Stimulated activated CD4-positive, alpha-beta T cell treated with anti-CD3 and anti-CD28 coated beads, TNF-alpha, amount 100 ng/mL, for 1 hour (primary cell): ENCODE data around the gene PLCB2.

ENCODE experiments used
- DNase-seq, 3 donors: peaks; one replicate each; pipeline ENCODE4 v3.0.0-alpha.2; 2020; ENCODE audit warnings: low read depth in 3 of 3, low spot score in 1 of 3

PLCB2 gene

DNA sequence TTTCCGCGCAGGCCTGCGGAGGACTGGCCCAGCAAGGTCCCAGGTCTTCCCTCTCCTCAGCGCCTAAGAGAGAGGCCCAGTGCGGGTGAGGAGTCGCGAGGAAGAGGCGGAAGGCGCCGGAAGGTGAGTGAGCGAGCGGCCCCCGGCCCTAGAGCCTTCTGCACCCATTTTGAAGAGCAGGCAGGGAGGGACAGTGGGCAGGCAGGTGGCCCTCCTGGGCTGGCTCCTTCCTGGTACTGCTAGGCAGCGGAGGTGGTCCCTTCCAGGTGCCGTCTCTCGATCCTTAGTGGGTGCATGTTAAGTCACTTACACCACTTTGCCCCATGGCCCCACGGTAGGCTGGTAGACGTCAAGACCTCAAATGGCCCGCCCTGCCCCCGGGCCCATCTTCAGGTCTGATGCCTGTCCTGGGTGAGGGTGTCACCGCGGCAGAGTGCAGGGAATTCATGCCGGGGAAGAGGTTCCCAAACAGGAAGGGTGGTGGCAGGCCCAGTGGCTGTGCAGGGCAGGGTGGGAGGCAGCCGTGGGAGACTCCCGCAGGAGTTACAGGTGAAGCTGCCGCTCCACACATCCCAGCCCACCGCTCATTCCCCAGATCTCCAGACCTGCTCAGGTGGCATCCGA is 54.5 kb downstream of the PLCB2 start:
- no peak for DNase-seq

DNA sequence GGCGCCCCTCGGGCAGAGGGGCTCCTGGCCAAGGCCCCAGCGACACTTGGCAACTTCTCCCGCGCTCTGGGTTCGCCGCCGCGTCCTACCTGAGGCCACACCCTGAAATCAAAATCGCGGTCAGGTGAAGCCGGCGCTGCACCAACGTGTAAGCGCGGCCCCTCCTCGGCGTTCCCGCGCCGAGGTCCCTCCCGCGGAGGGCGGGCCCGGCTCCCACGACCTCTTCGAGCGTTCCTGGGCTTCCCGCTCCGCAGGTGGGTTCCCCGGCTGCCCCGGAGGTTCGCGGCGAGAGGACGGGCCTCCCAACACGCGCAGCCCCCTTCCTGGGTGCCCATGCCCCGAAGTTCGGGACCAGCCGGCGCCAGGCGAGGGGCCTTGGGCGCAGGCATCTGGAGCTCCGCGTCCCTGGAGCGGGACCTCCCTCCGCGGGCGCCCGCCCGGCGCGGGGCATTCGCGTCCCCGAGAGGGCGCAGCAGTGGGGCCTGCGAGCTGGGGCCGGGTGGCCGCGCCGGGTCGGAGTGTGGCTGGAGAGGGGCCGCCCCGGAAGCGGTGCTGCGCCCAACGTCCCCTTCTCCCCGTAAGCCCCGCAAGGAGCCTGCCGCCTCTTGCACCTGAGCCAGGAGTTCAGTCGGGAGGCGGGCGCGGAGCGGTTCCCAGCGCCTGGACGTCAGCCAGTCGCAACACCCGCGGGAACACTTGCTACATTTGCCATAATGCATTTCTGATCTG is 55.1 kb downstream of the PLCB2 start:
- DNase-seq: no peak

DNA sequence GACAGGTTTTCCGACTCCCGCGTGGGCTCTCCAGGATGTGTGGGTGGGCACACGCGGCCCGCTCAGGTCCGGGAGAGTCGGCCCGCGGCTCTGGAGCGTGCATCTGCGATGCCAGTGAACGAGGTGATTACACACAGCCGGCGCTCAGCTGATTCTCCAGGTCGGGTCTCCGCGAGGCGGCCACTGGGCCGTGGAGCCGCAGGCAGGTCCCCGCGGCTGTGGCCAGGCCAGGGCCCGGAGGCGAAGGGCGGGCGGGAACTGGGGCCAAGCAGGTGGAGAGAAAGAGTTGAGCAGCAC is 55.6 kb downstream of the PLCB2 start:
- no peak for DNase-seq

DNA sequence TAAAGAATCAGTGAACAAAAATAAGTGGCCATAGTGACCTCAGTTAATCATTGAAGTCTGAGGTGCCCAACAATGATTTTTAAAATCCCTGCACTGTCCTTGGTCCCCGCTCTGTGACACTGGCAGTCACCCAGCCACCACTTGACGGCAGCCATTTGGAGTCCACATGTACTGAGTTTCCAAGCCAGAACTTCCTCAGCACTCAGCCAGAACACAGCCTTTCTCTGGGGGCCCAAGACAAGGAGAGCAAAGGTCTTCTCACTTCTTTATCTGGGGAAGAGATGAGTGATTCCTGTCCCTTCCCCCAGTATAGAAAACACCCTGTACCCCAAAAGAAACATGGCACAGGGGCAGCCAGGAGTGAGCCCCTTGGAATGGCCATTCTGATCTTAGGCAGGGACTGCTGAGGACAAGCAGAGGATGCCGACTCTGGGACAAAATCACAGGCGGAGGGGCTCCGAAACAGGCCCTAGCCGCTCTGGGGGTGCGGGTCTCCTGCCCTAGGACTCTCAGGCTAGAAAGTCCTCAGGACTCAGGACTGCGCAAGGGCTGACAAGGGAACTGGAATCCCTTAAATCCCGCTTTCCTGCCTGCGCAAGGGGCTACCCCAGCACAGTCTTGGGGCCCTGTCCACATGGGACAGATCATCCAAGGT is 56.1 kb downstream of the PLCB2 start:
- no peak for DNase-seq

DNA sequence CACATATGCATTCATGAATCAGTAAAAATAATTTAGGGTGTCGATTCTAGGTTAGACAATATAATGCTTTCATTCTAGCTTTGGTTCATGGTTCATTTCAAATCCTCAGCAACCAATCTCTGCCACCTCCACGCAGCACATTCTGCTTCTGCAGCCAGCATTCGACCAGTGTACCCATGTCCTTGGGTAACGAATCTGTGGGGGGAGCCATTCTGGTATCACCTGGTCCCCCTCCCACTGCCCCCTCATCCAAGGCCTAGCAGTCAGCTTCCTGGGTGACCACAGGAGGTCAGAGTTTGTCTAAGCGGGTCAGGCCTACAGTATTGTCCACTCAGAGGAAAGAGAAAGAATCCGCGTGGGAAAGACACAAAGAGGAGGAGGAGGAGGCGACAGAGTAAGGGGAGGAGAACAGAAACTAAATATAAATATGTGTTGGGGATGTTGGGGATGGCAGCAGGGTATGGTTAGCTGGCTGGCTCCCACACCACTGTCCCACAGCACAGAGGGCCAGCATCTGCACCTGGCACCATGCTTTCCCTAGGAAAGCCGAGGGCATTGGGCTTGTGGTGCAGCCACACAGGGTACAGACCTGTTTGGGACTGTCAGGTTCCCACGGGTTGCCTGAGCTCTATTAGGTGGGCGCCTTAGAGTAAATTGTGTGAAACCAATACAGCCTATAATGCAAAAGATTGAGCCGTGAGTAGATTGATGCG is 56.8 kb downstream of the PLCB2 start:
- no peak for DNase-seq

DNA sequence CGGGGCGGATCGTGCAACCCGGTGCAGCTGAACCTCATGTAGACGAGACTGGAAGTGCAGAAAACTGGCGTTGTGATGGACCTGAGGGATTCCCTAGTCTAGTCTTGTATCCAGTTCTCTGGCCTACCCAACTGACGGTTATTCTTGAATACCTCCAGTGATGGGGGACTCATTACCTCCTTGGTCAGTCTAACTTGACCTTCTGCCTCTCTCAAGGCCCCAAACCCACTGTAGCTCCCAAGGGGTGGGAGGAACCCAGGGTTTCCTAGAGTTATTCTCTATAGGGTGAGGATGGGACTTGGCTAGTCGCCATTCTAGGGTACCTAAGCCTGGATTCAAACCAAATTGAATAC is 57.5 kb downstream of the PLCB2 start:
- no peak for DNase-seq

DNA sequence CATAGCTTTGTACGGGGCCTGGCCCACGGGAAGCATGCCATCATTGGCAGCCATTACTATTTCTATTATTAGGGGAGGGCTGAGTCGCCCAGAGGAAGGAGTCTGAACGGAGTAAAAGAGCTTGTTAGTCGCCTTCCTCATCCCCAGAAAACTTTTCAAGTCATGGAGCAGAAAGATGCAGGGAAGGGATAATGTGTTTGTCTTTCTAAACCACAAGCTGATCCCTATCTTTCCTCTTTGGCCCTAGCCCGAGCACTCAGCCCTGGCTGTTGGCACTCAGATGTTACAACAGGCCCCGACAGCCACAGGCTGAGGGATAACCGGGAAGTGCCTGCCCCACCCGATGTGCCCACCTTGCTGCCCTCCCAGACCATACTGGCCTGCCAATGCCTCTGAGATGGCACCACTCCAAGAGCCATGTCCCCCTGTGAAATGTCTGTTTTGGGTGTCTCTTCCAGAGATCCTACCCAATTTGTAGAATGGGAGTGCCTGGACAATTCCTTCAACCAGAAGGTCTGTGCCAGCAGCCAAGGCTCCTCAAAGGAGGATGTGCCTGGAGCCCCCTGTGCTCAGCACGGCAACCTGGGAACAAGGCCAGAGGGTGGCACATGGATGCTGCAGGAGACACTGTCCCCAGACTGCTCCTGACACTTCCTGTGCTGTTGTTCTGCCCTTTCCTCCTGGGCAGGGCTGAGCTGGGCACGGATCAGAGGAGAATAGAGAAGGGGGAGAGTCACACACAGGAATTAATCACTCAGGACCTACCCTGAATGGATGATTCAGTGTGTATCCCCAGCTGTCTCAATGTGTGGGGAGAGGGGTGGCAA is 58.0 kb downstream of the PLCB2 start:
- no peak for DNase-seq

DNA sequence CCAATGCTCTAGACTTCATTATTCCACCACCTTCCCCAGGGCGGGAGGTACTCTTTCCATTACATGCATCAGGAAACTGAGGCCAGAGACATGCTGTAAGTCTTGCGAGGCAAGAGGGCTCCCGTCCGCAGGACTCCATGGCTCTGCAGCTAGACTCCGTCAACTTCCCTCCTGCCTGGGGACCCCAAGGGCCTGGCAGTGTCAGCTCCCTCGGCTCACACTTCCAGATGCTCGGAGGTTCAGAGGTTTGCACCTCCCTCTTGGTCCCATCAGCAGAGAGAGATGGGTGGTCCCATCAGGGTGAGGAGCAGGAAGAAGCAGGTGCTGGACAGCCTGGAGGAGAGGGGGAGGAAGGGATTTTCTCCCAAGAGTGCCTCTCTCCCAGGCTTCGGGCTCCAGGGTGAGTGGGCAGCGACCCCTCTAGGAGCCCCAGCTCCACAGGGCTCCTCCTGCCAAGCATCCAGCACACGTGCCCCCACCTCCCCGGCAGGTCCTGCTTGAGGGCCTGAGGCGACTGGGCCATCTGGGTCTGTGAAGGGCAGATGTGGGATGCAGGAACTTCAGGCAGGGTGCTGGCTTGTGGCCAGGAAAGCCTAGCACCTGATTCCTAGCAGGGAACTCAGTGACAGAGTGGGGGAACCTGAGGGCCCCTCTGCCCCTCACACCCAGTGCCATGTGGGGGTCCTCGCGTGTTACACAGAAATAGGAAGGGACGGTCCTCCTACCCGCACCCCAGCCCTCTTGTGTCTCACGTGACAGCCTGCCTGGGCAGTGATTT is 59.5 kb downstream of the PLCB2 start:
- no peak for DNase-seq

DNA sequence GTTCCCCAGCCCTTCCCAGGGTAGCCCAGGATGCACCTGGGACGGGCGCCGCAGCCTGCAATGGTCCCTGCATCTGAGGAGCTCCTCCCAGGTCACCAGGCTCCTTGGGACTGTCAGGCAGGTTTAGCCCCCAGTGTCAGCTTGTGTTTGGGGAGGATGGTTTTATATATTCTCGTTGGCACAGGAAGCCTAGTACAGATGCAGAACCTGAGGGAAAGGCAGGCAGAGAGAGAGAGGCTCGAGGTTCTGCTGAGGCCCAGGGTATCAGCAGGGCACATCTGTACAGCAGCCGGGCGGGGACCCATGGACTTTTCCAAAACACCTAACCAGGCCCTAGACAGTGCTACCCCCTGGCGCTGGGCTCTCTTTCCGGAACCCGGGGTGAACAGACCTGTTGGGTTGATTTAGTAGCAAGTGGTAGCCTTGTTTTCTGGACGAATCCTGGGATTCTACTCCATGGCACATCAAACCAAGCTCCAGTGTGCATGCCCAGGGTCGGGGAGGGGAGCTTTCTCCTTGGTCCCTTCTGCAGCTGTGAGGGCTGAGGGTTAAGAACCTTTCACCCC is 60.2 kb downstream of the PLCB2 start:
- DNase-seq: no peak

DNA sequence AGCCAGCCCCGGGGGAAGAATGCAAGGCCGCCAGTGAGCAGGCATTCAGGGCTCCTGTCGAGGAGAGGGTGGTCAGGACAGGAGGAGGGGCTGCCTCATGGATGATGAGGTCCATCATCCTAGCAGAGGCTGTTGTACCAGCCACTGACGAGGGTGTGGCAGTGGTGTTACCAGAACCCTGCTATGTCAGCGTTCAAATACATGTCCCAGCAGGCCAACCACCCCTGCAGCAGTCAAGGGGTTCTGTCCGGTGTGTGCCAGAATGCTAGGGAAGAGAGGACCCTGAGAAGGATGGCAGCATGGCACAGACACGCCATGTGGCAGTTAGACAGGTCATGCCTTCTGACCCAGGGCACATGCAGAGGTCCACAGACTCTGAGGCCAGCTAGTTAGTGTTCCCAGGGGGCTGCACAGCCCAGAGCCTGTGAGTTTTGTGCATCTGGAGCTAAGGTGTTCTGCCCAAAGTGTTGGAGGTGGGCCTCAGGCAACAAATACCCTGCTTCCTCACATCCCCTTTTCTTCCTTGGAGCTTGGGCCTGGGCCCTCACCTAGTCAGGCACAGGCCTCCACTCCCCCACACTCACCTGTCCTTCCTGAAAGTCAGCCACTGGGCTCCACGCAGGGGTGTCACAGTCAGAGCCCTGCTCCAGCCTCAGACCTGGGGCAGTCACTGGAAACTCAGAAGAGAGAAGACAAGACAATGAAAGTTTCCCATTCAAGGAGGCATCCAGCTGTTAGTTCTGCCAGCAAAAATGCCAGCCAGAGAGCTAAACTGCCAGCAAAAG is 61.0 kb downstream of the PLCB2 start:
- no peak for DNase-seq

DNA sequence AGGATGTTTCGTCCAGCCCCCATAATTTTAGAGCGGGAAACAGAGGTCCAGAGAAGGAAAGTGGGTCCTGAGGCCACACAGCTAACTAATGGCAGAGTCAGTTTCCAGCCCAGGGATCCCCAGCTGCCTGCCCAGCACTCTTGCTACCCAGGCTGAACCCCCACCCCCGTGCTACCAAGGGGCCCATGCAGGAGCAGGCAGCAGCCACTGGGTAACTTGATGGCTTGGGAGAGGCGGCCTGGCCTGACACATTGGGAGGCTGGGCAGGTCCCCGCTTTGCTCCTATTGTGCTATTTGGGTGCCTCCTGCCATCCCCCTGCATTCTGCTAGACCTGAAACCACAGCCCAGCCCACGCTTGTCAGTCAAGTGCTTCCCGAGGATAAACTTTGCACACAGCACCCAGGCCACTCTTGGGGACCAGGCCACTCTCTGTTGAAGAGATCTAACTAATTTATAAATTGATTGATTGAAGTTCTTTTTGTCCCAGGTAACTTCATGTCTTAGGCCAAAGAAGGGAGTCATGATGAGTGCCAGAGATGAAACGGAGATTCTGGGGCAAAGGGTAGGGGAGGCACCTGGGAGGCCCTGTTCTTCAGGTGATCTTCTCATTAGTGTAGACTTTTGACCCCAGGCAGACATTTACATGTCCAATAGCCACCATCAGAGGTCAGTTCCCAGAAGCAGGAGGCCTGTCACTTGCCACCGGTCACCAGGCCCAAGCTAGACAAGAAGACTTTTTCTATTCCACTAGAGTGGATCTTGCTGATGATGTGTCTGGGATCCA is 61.9 kb downstream of the PLCB2 start:
- no peak for DNase-seq

DNA sequence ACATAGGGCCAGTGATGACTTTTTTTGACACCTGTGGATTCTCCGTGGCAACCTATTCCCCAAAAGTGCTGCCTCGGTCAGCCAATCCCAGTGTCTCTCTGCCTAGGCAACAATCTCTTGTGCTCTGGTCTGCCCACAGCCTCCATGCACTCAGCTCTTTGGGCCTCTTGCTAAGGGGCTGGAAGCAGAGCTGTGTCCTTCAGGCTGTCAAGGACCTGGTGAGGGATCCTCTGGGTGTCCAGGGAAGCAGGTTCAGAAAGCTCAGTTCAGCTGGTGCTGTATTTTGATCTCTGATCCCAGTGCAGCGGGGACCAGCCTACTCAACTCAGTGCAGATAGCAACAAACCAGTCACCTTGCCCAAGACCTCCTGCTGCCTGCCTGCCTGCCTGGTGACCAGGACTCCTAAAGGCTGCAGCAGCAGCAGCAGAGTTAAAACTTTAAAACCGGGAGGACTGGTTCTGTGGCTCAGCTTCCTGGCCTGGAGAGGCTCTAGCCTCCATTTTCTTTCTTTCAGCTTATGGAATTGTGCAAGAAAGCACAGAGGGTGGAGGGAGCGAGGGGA is 62.7 kb downstream of the PLCB2 start:
- no peak for DNase-seq

DNA sequence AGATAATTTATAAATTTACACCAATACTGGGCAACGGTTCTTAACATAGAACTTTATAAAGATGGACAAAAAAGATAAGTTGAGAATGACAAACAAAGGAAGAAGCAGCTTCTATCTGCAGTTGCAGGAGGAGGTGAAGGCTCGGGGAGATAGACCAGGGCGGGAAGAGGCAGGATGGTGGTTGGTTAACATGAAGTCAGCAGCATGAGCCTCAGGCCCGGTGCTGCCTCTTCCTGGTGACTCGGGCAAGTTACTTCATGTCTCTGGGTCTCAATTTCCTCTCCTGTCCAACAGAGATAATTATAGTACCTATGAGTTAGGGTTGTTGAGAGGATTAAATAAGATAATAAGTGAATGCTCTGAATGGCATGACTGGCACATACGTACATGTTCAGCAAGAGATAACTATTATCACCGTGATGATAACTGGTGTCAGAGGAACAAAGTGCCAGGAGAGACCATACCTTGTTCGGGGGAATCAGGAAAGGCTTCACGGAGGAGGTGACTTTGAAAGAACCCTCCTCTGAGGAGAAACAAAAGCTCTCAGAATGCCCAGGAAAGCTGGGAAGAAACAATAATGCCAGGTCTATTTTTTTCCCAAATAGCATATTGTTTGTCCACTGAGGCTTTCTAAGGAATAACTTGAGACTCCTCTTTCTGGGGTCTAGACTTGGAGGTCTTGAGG is 64.5 kb downstream of the PLCB2 start:
- no peak for DNase-seq

DNA sequence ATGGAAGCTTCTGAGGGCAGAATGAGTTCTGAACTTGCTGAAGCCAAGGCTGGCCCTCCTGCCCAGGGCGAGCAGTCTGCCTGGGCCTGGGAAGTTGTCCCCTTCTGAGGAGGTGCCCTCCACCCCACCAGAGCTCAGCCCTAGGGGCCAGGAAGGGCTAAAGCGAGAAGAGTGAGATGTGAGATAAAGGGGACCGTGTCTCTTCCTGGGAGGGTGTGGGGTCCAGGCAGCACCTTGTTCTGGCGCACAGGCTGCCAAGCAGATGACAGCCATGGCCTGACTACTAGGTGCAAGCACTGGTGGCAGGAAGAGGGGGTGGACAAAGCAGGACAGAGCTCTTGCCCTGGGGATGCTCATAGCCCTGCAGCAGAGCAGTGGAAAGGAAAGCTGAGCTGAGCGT is 65.1 kb downstream of the PLCB2 start:
- no peak for DNase-seq

DNA sequence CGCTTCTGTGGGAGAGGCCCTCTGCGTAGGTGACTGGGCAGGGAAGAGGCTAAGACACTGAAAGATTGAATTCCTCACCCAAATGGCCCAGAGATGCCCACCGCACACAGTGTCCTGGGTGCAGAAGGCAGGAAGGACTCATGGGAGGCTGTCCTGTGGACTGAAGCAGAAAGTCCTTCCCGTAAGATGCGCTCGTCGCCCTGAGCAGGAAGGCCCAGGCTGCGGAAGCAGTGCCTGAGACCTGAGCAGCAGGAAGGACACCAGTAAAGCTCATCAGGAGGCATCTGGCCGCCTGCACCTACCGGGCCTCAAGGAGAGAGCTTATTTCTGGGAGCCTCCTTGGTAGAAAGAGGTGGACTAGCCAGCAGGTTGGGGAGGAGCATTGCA is 65.5 kb downstream of the PLCB2 start:
- no peak for DNase-seq

DNA sequence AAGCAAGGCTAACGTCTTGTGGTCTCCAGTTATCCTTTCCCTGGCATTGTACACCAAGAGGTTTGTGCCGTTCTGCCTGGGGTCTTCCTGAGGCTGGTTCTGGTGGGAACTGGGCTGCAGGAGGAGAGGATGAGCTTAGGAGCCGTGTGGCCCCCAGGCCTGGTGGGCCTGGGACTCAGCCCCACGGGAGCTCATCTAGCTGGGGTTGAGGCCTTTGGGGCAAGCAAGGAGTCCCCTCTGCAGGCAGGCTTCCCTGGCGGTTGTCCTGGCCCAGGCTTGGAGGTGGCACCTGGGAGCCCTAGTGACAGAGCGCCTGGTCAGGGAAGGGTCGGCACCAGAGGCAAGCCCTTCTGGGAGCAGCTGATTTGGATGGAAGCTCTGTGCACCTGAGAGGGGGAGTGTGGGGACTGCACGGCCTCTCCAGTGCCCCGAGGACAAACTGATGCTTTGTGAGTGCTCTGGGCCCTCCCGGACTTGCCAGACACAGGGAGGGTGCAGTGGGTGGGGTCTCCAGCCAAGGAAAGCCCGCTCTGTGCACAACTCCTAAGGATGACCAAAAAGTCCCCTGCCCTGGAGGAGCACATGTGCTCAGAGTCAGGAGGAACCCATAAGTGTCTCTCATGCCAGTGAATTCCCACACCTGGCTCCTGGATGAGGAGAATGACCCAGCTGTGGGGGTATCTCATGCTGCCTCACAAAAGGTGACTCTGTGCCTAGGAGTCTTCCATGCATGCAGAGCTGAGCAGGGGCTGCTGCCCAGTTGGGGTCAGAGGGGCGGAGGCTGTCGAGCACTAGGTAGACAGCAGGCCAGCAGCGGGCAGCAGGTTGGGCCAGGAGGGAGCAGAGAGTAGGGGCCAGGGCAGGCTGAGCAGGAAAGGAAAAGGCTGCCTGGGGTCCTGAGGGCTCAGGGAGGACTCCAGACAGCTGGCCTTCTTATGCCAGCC is 66.2 kb downstream of the PLCB2 start:
- no peak for DNase-seq
